Stomach smooth muscle (tissue), 2 donors: Measurements from ENCODE around the gene TLE7.

Experiments
- H3K27ac ChIP-seq: one replicate; pipeline ENCODE4 v1.7.0; 2013; ENCODE audit warnings: mild to moderate bottlenecking, low read length, inconsistent platforms
- H3K27me3 ChIP-seq, 2 donors: one replicate each; pipeline ENCODE4 v1.7.0; 2013; ENCODE audit warnings: low read length in 2 of 2; ENCODE audit not compliant: insufficient read depth in 2 of 2, control insufficient read depth in 1 of 2
- H3K36me3 ChIP-seq, 2 donors: one replicate each; pipeline ENCODE4 v1.7.0; 2013; ENCODE audit warnings: low read length in 2 of 2; ENCODE audit not compliant: control insufficient read depth in 2 of 2, insufficient read depth in 2 of 2
- H3K4me1 ChIP-seq: one replicate; pipeline ENCODE4 v1.7.0; 2013; ENCODE audit warnings: low read length; ENCODE audit not compliant: control insufficient read depth, insufficient read depth
- H3K4me3 ChIP-seq, 2 donors: one replicate each; pipeline ENCODE4 v1.7.0; 2013; ENCODE audit warnings: low read length in 2 of 2
- H3K9ac ChIP-seq, 2 donors: one replicate each; pipeline ENCODE4 v1.7.0; 2013; ENCODE audit warnings: low read length in 2 of 2, mild to moderate bottlenecking in 1 of 2
- H3K9me3 ChIP-seq, 2 donors: one replicate each; pipeline ENCODE4 v1.7.0; 2013; ENCODE audit warnings: low read length in 2 of 2; ENCODE audit not compliant: control insufficient read depth in 2 of 2
- donor health status: healthy.
- donor health status: Pancreatic carcinoma.

The TLE7 gene

DNA sequence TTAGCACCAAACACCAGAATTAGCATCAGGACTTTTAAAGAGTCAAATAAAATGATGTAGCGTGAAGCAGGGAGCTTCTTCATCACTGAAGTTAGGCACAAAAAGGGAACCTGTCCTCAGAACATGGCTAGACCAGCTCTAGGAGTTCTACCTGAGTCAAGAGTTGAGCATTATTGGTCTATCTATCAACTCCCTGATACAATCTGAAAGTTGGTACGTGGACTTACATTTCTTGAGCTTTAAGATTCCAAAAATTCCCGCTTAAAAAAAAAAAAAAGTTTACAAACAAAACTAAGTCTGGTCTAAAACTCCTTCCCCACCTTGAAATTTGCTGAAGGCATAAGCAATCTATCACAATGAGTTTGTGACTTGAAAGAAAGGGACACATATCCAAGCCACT lies 12.3 kb downstream of the TLE7 start:
- H3K27ac ChIP-seq: no peak overlapping the region

DNA sequence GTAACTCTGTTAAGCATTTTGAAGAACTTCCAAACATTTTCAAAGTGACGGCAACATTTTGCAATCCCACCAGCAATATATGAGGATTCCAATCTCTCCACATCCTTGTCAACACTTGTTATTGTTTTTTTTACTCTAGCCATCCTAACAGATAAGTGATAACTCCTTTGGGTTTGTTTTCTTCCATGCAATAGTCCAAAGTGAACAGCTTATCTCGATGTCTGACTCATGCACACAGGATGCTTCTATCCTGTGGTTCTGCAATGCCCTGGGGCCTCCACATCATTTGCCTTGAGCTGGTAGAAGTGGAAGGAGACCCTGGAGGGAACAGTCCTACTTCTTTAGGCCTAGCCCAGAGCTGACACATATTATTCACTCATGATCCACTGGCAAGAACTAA lies 13.0 kb downstream of the TLE7 start:
- peaks cover 14 to 16% of the 10 kb centered on the region in 2 donors for H3K27me3 ChIP-seq

More for the DNA sequence above, 12.3 kb downstream of the TLE7 start:
- Histone ChIP-seq H3K27me3 (peaks cover 10 to 12% of the 10 kb centered on the region in 2 donors), H3K36me3 (no peaks in the 10 kb centered on the region), H3K4me1 (no peaks in the 10 kb centered on the region), H3K9me3 (peaks cover 0 to 7% of the 10 kb centered on the region in 2 donors), H3K9ac (no peak overlapping the region), H3K4me3 (no peak overlapping the region)

DNA sequence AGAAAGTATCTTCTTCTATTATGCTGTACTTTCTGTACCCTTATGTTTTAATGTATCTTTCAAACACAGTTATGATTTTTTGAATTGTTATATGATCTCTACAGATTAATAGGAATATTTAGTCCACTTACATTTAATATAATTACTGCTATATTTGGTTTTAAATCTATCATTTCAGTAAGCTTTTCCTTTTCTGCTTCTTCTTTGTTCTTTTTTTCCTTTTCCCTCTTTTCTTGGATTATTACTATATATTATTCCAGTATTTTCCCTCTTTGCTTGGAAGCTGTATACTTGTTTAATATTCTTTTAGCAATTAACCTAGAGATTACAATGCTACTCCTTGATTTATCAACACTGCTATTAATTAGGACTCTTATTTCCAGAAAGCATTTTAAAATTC lies 13.5 kb downstream of the TLE7 start:
- H3K27me3 ChIP-seq: peaks cover 14 to 16% of the 10 kb centered on the region in 2 donors
- H3K4me3 ChIP-seq: no peak overlapping the region

More for the DNA sequence above, 13.0 kb downstream of the TLE7 start:
- Histone ChIP-seq H3K9ac (no peak overlapping the region), H3K4me1 (no peaks in the 10 kb centered on the region), H3K27ac (no peak overlapping the region), H3K4me3 (no peak overlapping the region), H3K36me3 (no peaks in the 10 kb centered on the region), H3K9me3 (peaks cover 0 to 7% of the 10 kb centered on the region in 2 donors)

DNA sequence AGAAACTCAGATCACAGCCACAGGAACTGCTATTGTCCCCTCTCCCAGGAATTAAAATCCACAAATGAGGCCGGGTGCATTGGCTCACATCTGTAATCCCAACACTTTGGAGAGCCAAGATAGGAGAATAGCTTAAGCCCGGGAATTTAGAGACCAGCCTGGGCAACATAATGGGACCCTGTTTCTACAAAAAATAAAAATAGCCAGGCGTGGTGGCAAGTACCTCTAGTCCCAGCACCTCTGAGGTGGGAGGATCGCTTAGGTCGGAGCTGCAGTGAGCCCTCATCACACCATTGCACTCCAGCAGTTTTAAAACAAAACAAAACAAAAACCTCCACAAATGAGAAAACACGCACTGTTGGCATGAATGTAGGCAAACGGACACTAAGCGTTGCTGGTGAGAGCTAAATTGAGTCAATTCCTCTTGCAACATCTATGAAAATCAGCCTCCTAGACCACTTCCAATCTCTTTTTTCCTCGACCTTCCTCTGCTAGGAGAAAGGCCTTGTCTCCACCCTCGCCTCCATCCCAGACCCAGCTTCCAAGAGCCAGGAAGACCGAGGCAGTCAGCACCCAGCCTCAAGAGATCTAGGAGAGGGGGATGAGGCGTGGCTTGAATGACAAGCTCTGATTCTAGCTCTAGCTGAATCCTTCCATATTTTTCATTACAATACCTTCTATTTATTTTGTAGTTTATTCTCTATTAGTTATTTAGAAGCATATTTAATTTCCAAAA lies 14.8 kb downstream of the TLE7 start:
- H3K4me3 ChIP-seq: no peak overlapping the region
- no peaks in the 10 kb centered on the region for H3K36me3 ChIP-seq
- H3K4me1 ChIP-seq: no peaks in the 10 kb centered on the region
- H3K27ac ChIP-seq: no peak overlapping the region
- peaks cover 14 to 16% of the 10 kb centered on the region in 2 donors for H3K27me3 ChIP-seq
- no peak overlapping the region for H3K9ac ChIP-seq
- H3K9me3 ChIP-seq: peaks cover 0 to 7% of the 10 kb centered on the region in 2 donors

More for the DNA sequence above, 13.5 kb downstream of the TLE7 start:
- Histone ChIP-seq H3K36me3 (no peaks in the 10 kb centered on the region), H3K9ac (no peak overlapping the region), H3K4me1 (no peaks in the 10 kb centered on the region), H3K9me3 (peaks cover 0 to 7% of the 10 kb centered on the region in 2 donors), H3K27ac (no peak overlapping the region)

DNA sequence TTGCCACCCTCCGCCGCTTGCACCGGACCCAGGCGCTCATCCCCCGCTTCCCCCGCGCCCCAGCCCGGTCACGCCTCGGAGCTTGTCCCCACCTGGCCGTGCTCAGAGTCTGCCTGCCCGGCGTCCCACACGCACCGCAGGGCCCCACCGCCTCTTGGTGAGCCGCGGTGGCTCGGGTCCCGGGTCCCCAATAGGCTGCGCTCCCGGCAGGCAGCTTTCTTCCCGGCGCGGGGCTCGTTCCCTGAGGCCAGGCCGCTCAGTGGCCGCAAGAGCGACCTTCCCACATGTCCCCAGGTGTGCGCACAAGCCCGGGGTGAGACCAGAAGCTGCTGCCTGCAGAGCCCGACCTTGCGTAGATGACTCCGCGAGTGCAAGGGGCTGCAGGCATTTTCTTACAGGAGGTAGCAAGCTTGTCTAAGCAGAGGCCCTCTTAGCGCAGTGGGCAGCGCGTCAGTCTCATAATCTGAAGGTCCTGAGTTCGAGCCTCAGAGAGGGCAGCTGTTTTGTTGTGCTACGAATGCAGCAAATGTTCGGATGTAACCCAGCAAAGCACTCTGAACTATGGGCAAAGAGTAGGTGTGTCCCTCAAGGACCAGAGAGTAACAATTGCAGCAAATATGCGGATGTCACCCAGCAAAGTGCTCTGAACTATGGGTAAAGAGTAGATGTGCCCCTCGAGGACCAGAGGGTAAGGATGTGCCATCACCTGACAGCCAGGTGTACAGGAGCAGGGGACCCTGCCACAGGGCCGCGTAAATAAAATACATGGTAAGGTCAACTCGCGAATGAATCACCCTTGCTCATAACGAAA lies 15.6 kb downstream of the TLE7 start:
- Histone ChIP-seq H3K9ac (no peak overlapping the region), H3K27ac (no peak overlapping the region), H3K27me3 (peaks cover 14 to 18% of the 10 kb centered on the region in 2 donors), H3K4me1 (no peaks in the 10 kb centered on the region), H3K36me3 (no peaks in the 10 kb centered on the region), H3K4me3 (no peak overlapping the region), H3K9me3 (peaks cover 0 to 7% of the 10 kb centered on the region in 2 donors)

DNA sequence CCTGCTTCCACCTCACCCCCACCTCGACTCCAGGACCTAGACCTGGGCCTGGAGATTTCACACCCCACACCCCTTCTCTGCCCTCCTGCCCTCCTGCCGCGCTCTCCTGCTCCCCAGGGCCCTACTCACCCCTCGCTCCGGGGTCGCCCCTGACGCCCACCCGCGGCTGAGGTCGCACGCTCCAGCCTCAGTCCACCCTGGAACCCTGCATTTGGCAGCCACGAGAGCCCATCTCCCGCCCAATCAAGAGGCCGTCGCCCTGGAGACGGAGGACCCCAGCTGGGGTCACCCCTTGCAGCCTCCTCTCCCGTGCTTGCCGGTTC lies 16.1 kb downstream of the TLE7 start:
- H3K4me3 ChIP-seq: no peak overlapping the region
- H3K9ac ChIP-seq: no peak overlapping the region
- H3K9me3 ChIP-seq: peaks cover 0 to 7% of the 10 kb centered on the region in 2 donors
- H3K4me1 ChIP-seq: no peaks in the 10 kb centered on the region
- no peak overlapping the region for H3K27ac ChIP-seq
- no peaks in the 10 kb centered on the region for H3K36me3 ChIP-seq
- peaks cover 14 to 16% of the 10 kb centered on the region in 2 donors for H3K27me3 ChIP-seq

DNA sequence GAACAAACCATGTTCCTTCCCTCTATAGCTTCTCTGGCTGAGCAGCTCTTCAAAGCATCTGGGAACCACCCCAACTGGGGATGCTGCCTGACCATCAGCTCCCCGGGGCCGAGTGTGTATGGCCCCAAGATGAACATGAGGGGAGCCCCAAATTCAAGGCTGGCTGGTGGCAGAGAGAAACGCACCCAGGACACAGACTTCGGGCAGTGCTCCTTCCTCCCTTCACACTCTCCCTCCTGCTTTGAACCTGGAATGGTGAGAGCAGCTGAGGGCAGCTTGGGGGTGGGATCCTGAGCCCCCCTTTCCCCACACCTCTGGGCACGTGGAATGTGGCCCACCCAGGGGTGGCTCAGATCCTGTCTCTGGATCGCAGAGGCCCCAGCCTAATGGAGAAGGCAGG lies 17.2 kb downstream of the TLE7 start:
- H3K4me1 ChIP-seq: no peaks in the 10 kb centered on the region
- H3K36me3 ChIP-seq: no peaks in the 10 kb centered on the region
- no peak overlapping the region for H3K4me3 ChIP-seq
- H3K9ac ChIP-seq: no peak overlapping the region
- H3K9me3 ChIP-seq: peaks cover 0 to 7% of the 10 kb centered on the region in 2 donors
- peaks cover 14 to 16% of the 10 kb centered on the region in 2 donors for H3K27me3 ChIP-seq
- no peak overlapping the region for H3K27ac ChIP-seq

DNA sequence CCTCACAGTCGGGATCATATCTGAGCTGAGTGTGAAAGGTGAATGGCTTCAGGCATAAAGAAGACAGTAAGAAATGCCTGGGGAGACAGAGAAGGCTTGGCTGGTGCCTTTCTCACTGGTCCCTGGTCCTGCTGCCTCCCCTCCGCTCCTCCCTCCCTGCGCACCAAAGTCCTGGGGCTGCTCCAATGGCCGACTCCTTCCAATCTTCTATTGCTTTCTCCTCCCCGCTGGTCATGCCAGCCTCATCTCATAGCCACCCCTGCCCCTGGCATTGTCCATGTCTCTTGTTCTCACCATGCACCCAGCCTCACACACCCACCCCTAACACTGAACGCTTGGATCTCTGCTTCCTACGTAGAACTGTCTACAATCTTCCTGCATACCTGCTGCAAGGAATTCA lies 18.0 kb downstream of the TLE7 start:
- Histone ChIP-seq H3K4me3 (no peak overlapping the region), H3K9ac (no peak overlapping the region), H3K27ac (no peak overlapping the region), H3K4me1 (no peaks in the 10 kb centered on the region), H3K36me3 (no peaks in the 10 kb centered on the region), H3K27me3 (peaks cover 11 to 13% of the 10 kb centered on the region in 2 donors), H3K9me3 (peaks cover 0 to 2% of the 10 kb centered on the region in 2 donors)

DNA sequence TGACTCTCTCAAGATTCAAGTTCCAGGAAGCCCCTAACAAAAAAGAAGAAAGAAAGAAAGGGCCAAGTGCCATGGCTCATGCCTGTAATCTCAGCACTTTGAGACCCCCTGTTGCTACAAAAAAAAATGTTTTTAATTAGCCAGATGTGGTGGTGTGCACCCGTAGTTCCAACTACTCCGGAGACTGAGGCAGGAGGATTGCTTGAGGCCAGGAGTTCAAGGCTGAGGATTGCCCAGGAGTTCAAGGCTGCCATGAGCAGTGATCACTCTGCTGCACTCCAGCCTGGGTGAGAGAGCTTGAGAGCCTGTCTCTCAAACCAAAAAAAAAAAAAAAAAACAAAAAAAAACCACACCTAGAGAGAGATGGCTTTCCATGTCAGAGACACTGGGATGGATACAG lies 18.8 kb downstream of the TLE7 start:
- no peak overlapping the region for H3K4me3 ChIP-seq
- no peaks in the 10 kb centered on the region for H3K4me1 ChIP-seq
- no peaks in the 10 kb centered on the region for H3K36me3 ChIP-seq
- no peak overlapping the region for H3K27ac ChIP-seq
- H3K27me3 ChIP-seq: peaks cover 11 to 13% of the 10 kb centered on the region in 2 donors
- no peaks in the 10 kb centered on the region for H3K9me3 ChIP-seq
- no peak overlapping the region for H3K9ac ChIP-seq

DNA sequence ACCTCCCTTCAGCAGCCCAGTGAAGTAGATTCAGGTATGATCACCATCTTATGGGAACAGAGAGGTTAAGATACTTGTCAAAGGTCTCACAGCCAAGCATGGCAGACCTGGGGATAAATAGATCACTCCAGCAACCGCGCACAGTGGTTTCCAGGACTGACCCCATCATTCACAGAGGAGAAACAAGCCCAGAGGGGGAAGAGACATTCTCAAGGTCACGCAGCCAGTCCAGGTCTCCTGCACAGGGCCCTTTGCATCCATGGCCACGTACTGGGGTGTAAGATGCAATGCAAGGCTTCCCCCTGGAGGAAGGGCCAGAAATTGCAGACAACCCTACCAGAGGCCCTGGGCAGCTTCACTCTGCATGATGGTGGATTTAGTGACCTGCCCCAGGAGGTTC lies 19.9 kb downstream of the TLE7 start:
- H3K4me3 ChIP-seq: no peak overlapping the region
- H3K9me3 ChIP-seq: no peaks in the 10 kb centered on the region
- H3K36me3 ChIP-seq: no peaks in the 10 kb centered on the region
- H3K27me3 ChIP-seq: peaks cover 11 to 13% of the 10 kb centered on the region in 2 donors
- no peaks in the 10 kb centered on the region for H3K4me1 ChIP-seq
- no peak overlapping the region for H3K9ac ChIP-seq
- H3K27ac ChIP-seq: no peak overlapping the region

DNA sequence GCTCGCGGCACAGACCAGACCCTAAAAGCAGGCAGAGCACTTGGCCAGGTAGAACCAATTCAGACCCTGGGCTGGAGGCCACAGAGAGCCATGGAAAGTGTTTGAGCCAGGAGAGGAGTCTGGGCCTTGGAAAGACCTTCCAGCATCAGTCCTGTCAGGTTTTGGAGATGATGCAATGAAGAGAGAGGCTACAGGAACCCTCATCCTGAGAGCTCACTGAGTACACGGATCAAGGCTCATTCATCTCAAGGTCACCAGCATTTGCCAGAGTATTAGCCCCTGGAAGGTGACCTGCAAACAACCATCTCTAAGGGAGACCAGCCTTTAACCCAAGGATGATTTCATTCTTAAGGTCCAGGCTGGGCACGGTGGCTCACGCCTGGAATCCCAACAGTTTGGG lies 27.8 kb downstream of the TLE7 start:
- no peaks in the 10 kb centered on the region for H3K9me3 ChIP-seq
- no peak overlapping the region for H3K4me3 ChIP-seq
- H3K4me1 ChIP-seq: no peaks in the 10 kb centered on the region
- H3K36me3 ChIP-seq: no peaks in the 10 kb centered on the region
- H3K9ac ChIP-seq: no peak overlapping the region
- peaks cover 7 to 11% of the 10 kb centered on the region in 2 donors for H3K27me3 ChIP-seq
- no peak overlapping the region for H3K27ac ChIP-seq
